HG03025 (cell line): ENCODE results near the gene ETV5.

Source experiments
- ATAC-seq: cut with Tn5 transposase; IDR thresholded peaks from one replicate; pipeline ENCODE4 v1.9.1; 2021; ENCODE audit warnings: mild to moderate bottlenecking, moderate library complexity; ENCODE audit not compliant: unreplicated experiment, low FRiP score

The ETV5 gene

GRCh38 chr3:186108941-186109865 lies at the start of gene ETV5:
Gene ETV5 (minus strand): TSS chr3:186109089. CDS start chr3:186105868, 3,221 bp downstream.
- ATAC-seq = peak; percentile 94

- no peak for ATAC-seq
These were observed 45.8 kb upstream of the ETV5 start for GRCh38 chr3:186154641-186155040.

GRCh38 chr3:186152889-186153292 lies 44.0 kb upstream of the ETV5 start:
- ATAC-seq = peak; percentile 91

- peak; percentile 15 for ATAC-seq
These were observed 43.5 kb upstream of the ETV5 start for GRCh38 chr3:186152361-186152798.

GRCh38 chr3:186151077-186151971 lies 42.4 kb upstream of the ETV5 start:
- ATAC-seq = no peak

- no peak for ATAC-seq
These were observed 41.3 kb upstream of the ETV5 start for GRCh38 chr3:186150041-186150830.

GRCh38 chr3:186149319-186149960 lies 40.6 kb upstream of the ETV5 start:
- no peak for ATAC-seq

GRCh38 chr3:186144257-186144656 lies 35.4 kb upstream of the ETV5 start:
- ATAC-seq = no peak

GRCh38 chr3:186143250-186143649 lies 34.4 kb upstream of the ETV5 start:
- no peak for ATAC-seq

- no peak for ATAC-seq
These were observed 33.6 kb upstream of the ETV5 start for GRCh38 chr3:186142393-186142932.

GRCh38 chr3:186141790-186142189 lies 32.9 kb upstream of the ETV5 start:
- no peak for ATAC-seq

GRCh38 chr3:186138272-186138981 lies 29.5 kb upstream of the ETV5 start:
- ATAC-seq = no peak

- no peak for ATAC-seq
These were observed 28.3 kb upstream of the ETV5 start for GRCh38 chr3:186137051-186137685.

- ATAC-seq = no peak
These were observed 25.1 kb upstream of the ETV5 start for GRCh38 chr3:186133980-186134379.

GRCh38 chr3:186132487-186132886 lies 23.6 kb upstream of the ETV5 start:
- no peak for ATAC-seq

- ATAC-seq = no peak
These were observed 20.3 kb upstream of the ETV5 start for GRCh38 chr3:186129206-186129605.

- ATAC-seq = no peak
These were observed 19.3 kb upstream of the ETV5 start for GRCh38 chr3:186128158-186128557.

GRCh38 chr3:186127463-186127862 lies 18.6 kb upstream of the ETV5 start:
- no peak for ATAC-seq

GRCh38 chr3:186125118-186125517 lies 16.2 kb upstream of the ETV5 start:
- ATAC-seq = no peak
